Neural progenitor cell (in vitro differentiated cells): ENCODE measurements around the gene PCGF5. TPM values are rescaled to one million over a fixed set of nuclear protein-coding genes. Genes with fewer than 3 reads are reported as not detected.

Experiments
- DNase-seq: peaks from one replicate; pipeline ENCODE4 v3.0.0-alpha.2; 2016; ENCODE audit warnings: low spot score
- H2AFZ ChIP-seq: fragments of 200-600 bp; sonication (generic); replicated peaks from 2 replicates; pipeline ENCODE4 v1.6.1; 2016; ENCODE audit warnings: antibody characterized with exemption
- H3F3A ChIP-seq: fragments of 200-600 bp; sonication (generic); 2 replicates; pipeline ENCODE4 v1.6.1; 2016; ENCODE audit warnings: antibody characterized with exemption, low read depth
- H3K27ac ChIP-seq: fragments of 200-600 bp; sonication (generic); 2 replicates; pipeline ENCODE4 v1.5.1; 2016; ENCODE audit warnings: mild to moderate bottlenecking
- H3K27me3 ChIP-seq: fragments of 200-600 bp; sonication (generic); 2 replicates; pipeline ENCODE4 v1.6.1; 2016; ENCODE audit warnings: mild to moderate bottlenecking, moderate library complexity
- H3K36me3 ChIP-seq: fragments of 200-600 bp; sonication (generic); 2 replicates; pipeline ENCODE4 v1.5.1; 2016
- H3K4me1 ChIP-seq: fragments of 200-600 bp; sonication (generic); 2 replicates; pipeline ENCODE4 v1.6.1; 2016; ENCODE audit warnings: mixed run types
- H3K4me2 ChIP-seq: fragments of 200-600 bp; sonication (generic); 2 replicates; pipeline ENCODE4 v1.6.1; 2016
- H3K4me3 ChIP-seq: fragments of 200-600 bp; sonication (generic); 2 replicates; pipeline ENCODE4 v1.5.1; 2016
- H3K79me2 ChIP-seq: fragments of 200-600 bp; sonication (generic); 2 replicates; pipeline ENCODE4 v1.6.1; 2016; ENCODE audit warnings: low read depth
- H3K9ac ChIP-seq: fragments of 200-600 bp; sonication (generic); 2 replicates; pipeline ENCODE4 v1.6.1; 2016
- H3K9me3 ChIP-seq: fragments of 200-600 bp; sonication (generic); 2 replicates; pipeline ENCODE4 v1.5.1; 2016; ENCODE audit warnings: low read depth
- H4K20me1 ChIP-seq: fragments of 200-600 bp; sonication (generic); 2 replicates; pipeline ENCODE4 v1.6.1; 2016; ENCODE audit warnings: low read depth
- H3K27ac Mint-ChIP-seq: 3 replicates; pipeline ENCODE4 v1.8.0; 2021; ENCODE audit warnings: mixed read lengths
- H3K27me3 Mint-ChIP-seq: 2 replicates; pipeline ENCODE4 v1.8.0; 2022; ENCODE audit warnings: low read depth, mild to moderate bottlenecking, inconsistent platforms, moderate library complexity, mixed read lengths; ENCODE audit not compliant: insufficient read depth
- H3K36me3 Mint-ChIP-seq: 3 replicates; pipeline ENCODE4 v1.8.0; 2021; ENCODE audit warnings: mixed read lengths
- H3K4me1 Mint-ChIP-seq: 3 replicates; pipeline ENCODE4 v1.8.0; 2021; ENCODE audit warnings: mixed read lengths
- H3K4me3 Mint-ChIP-seq: 3 replicates; pipeline ENCODE4 v1.8.0; 2021; ENCODE audit warnings: mild to moderate bottlenecking, moderate library complexity, mixed read lengths
- H3K9me3 Mint-ChIP-seq: 3 replicates; pipeline ENCODE4 v1.8.0; 2020; ENCODE audit warnings: mixed read lengths
- CTCF ChIP-seq: fragments of 200-600 bp; sonication (generic); IDR thresholded peaks from 2 replicates; pipeline ENCODE4 v1.5.1; 2017; ENCODE audit warnings: antibody characterized with exemption, mild to moderate bottlenecking
- EZH2 ChIP-seq: fragments of 200-600 bp; sonication (generic); IDR thresholded peaks from 2 replicates; pipeline ENCODE4 v1.6.1; 2017; ENCODE audit warnings: antibody characterized with exemption, mild to moderate bottlenecking, moderate library complexity
- EZH2phosphoT487 ChIP-seq: fragments of 200-600 bp; sonication (generic); IDR thresholded peaks from 2 replicates; pipeline ENCODE4 v1.6.1; 2017; ENCODE audit warnings: antibody characterized with exemption
- total RNA-seq: library from RNA; depleted of rRNA; stranded (reverse); fragments of >200 nt; gene quantifications from 2 replicates; pipeline ENCODE4 v1.2.3, GENCODE V29; 2015; ENCODE audit warnings: low replicate concordance

Gene PCGF5
- total RNA-seq, 1 donor from 2014 or later: 6.1 TPM

- Histone ChIP-seq H3K4me1 (no peaks in the 10 kb centered on the region), H3K4me2 (no peak overlapping the region), H3F3A (no peaks in the 10 kb centered on the region), H3K9ac (no peak overlapping the region), H4K20me1 (no peaks in the 10 kb centered on the region), H3K9me3 (no peaks in the 10 kb centered on the region), H3K4me3 (no peak overlapping the region), H3K27me3 (no peaks in the 10 kb centered on the region), H3K27ac (no peak overlapping the region), H3K79me2 (no peaks in the 10 kb centered on the region), H3K36me3 (no peaks in the 10 kb centered on the region), H2AFZ (no peak overlapping the region)
- no peaks in the 10 kb centered on the region for H3K9me3 Mint-ChIP-seq
- no peak overlapping the region for H3K27ac Mint-ChIP-seq
- no peak overlapping the region for H3K4me3 Mint-ChIP-seq
- DNase-seq: no peak
- no peaks in the 10 kb centered on the region for H3K36me3 Mint-ChIP-seq
- no peaks in the 10 kb centered on the region for H3K27me3 Mint-ChIP-seq
- TF ChIP-seq CTCF (no peak), EZH2 (no peak), EZH2phosphoT487 (no peak)
- no peaks in the 10 kb centered on the region for H3K4me1 Mint-ChIP-seq
Observed at GRCh38 chr10:91307489-91307888, 87.0 kb downstream of the PCGF5 start.

- H3K36me3 ChIP-seq: no peaks in the 10 kb centered on the region
- no peak overlapping the region for H2AFZ ChIP-seq
- H3K4me3 Mint-ChIP-seq: no peak overlapping the region
- no peaks in the 10 kb centered on the region for H3K36me3 Mint-ChIP-seq
- no peaks in the 10 kb centered on the region for H4K20me1 ChIP-seq
- no peak overlapping the region for H3K4me3 ChIP-seq
- H3K9me3 ChIP-seq: no peaks in the 10 kb centered on the region
- H3K27me3 ChIP-seq: no peaks in the 10 kb centered on the region
- H3K4me1 ChIP-seq: peaks cover 6% of the 10 kb centered on the region
- H3F3A ChIP-seq: no peaks in the 10 kb centered on the region
- peaks cover 17% of the 10 kb centered on the region for H3K4me1 Mint-ChIP-seq
- no peak overlapping the region for H3K27ac ChIP-seq
- TF ChIP-seq CTCF (no peak), EZH2phosphoT487 (no peak), EZH2 (no peak)
- DNase-seq: no peak
- no peaks in the 10 kb centered on the region for H3K27me3 Mint-ChIP-seq
- no peak overlapping the region for H3K9ac ChIP-seq
- no peaks in the 10 kb centered on the region for H3K9me3 Mint-ChIP-seq
- H3K27ac Mint-ChIP-seq: no peak overlapping the region
- no peaks in the 10 kb centered on the region for H3K79me2 ChIP-seq
- H3K4me2 ChIP-seq: no peak overlapping the region
Observed at GRCh38 chr10:91309711-91310110, 89.2 kb downstream of the PCGF5 start.

- no peak overlapping the region for H3K4me2 ChIP-seq
- H3K4me1 ChIP-seq: peaks cover 9% of the 10 kb centered on the region
- Mint-ChIP-seq H3K9me3 (no peaks in the 10 kb centered on the region), H3K4me3 (no peak overlapping the region), H3K36me3 (no peaks in the 10 kb centered on the region), H3K4me1 (peaks cover 23% of the 10 kb centered on the region), H3K27ac (no peak overlapping the region), H3K27me3 (peaks cover 3% of the 10 kb centered on the region)
- no peak overlapping the region for H3K9ac ChIP-seq
- H3K4me3 ChIP-seq: no peak overlapping the region
- H3K36me3 ChIP-seq: no peaks in the 10 kb centered on the region
- H4K20me1 ChIP-seq: no peaks in the 10 kb centered on the region
- no peaks in the 10 kb centered on the region for H3K9me3 ChIP-seq
- H3F3A ChIP-seq: no peaks in the 10 kb centered on the region
- H3K27ac ChIP-seq: no peak overlapping the region
- no peak for TF ChIP-seq EZH2
- TF ChIP-seq EZH2phosphoT487: no peak
- no peak for TF ChIP-seq CTCF
- H3K79me2 ChIP-seq: no peaks in the 10 kb centered on the region
- no peaks in the 10 kb centered on the region for H3K27me3 ChIP-seq
- no peak for DNase-seq
- no peak overlapping the region for H2AFZ ChIP-seq
Observed at GRCh38 chr10:91311601-91312381, 91.3 kb downstream of the PCGF5 start.
